Sigmoid colon (tissue), 7 donors: Measurements from ENCODE around the gene FRAT1. TPM values are rescaled to one million over a fixed set of nuclear protein-coding genes. Genes with fewer than 3 reads are reported as not detected.

Source experiments
- DNase-seq: peaks from one replicate; pipeline ENCODE4 v3.0.0-alpha.2; 2019
- H3K27ac ChIP-seq, 4 donors: fragments of 200-600 bp; sonication (generic); one replicate each; pipeline ENCODE4 v1.5.1; 2016 to 2019; ENCODE audit warnings: mild to moderate bottlenecking in 1 of 4
- H3K27me3 ChIP-seq, 3 donors: fragments of 200-600 bp; sonication (generic); one replicate each; pipeline ENCODE4 v1.5.1; 2019; ENCODE audit warnings: mild to moderate bottlenecking in 1 of 3
- H3K36me3 ChIP-seq, 4 donors: fragments of 200-600 bp; sonication (generic); one replicate each; pipeline ENCODE4 v1.5.1; 2016 to 2019
- H3K4me1 ChIP-seq, 4 donors: fragments of 200-600 bp; sonication (generic); one replicate each; pipeline ENCODE4 v1.5.1; 2017 to 2019
- H3K4me3 ChIP-seq, 4 donors: fragments of 200-600 bp; sonication (generic); one replicate each; pipeline ENCODE4 v1.5.1; 2017 to 2019; ENCODE audit warnings: mild to moderate bottlenecking in 2 of 4, moderate library complexity in 1 of 4
- H3K9me3 ChIP-seq, 4 donors: fragments of 200-600 bp in 3 of 4; sonication (generic) in 3 of 4; one replicate each; pipeline versions ENCODE4 v1.5.1 to v1.6.1; 2013 to 2019
- CTCF ChIP-seq, 4 experiments: fragments of 450-650 bp in 3 of 4; fragments of 200-600 bp in 1 of 4; IDR thresholded peaks; one replicate each; pipeline ENCODE4 v1.5.1; 2016 to 2019; ENCODE audit warnings: antibody characterized with exemption in 4 of 4, mild to moderate bottlenecking in 3 of 4, moderate library complexity in 2 of 4
- EP300 ChIP-seq, 4 donors: sonication (generic); formaldehyde crosslinking; IDR thresholded peaks; one replicate each; pipeline ENCODE4 v1.6.1; 2017; ENCODE audit warnings: antibody characterized with exemption in 4 of 4
- POLR2A ChIP-seq, 2 donors: fragments of 450-650 bp; IDR thresholded peaks; one replicate each; pipeline ENCODE4 v1.6.1; 2016; ENCODE audit warnings: antibody characterized with exemption in 2 of 2, mild to moderate bottlenecking in 2 of 2, moderate library complexity in 2 of 2
- POLR2AphosphoS5 ChIP-seq, 4 donors: sonication (generic); formaldehyde crosslinking; IDR thresholded peaks; one replicate each; pipeline ENCODE4 v1.6.1; 2017; ENCODE audit warnings: antibody characterized with exemption in 4 of 4
- WGBS, 2 donors: extraction: QIAGEN DNeasy Blood & Tissue Kit; methylation state at CpG; one replicate each; pipeline ENCODE4 v1.1.7; 2013; 5-methylcytosine and 5-hydroxymethylcytosine counted together
- intact Hi-C: fragments of 100-400 bp; cut with DNase I; formaldehyde crosslinking; loops from one replicate; pipeline ENCODE4 v1.15.1; 2023
- polyA plus RNA-seq, 3 donors: library from polyadenylated mRNA; stranded (reverse); fragments of 200-250 nt; gene quantifications; one replicate each; pipeline ENCODE4 v1.2.3, GENCODE V29; 2013
- small RNA-seq, 3 donors: library from RNA; depleted of rRNA; stranded (forward); fragments of <200 nt; gene quantifications; one replicate each; pipeline ENCODE3, GENCODE V24; 2016
- total RNA-seq, 4 donors: library from RNA; depleted of rRNA; stranded (reverse); fragments of >200 nt; gene quantifications; one replicate each; pipeline ENCODE4 v1.1.0, GENCODE V29; 2016
- donor health status: healthy with polysubstance abuse.
- donor health status: Bipolar disorder and iron deficiency.
- donor health status: healthy.

FRAT1 gene
- total and polyA plus RNA-seq, 7 donors = 2.8 to 7.1 (median 5.0) TPM

GRCh38 chr10:97366572-97366971, 47.5 kb downstream of the FRAT1 start:
- 89 to 91% methylated on average over 11 of the region's 11 CpGs for WGBS, 2 donors

DNA sequence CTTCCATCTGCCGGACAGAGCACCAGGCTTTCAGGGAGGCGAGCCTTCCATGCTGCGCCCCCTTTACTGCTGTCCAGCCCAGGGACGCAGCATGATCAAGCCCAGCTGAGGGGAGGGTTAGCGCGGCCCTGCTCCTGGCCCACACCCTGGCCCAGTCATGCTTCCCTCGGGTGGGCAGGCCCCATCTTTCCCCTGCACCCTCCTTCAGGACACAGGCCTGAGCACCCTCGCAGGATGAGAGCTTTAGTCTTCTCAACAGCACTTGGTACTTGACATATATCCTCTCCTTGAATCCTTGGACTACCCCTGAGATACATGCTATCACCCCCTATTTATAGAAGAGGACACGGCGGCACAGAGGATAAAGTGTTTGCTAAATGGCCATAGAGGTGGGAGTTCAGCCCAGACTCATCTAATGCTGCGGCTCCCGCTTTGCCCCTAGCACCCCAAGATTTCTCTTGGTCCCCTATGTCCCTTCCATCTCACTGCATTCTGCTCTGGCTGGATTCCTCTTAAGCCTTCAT, 48.1 kb downstream of the FRAT1 start:
- TF ChIP-seq POLR2A (IDR thresholded peaks at IDR 0.05) (no peak), CTCF (IDR thresholded peaks at IDR 0.05) (no peak), POLR2AphosphoS5 (IDR thresholded peaks at IDR 0.05) (no peak), EP300 (IDR thresholded peaks at IDR 0.05) (no peak)
- peaks cover 0 to 90% (median 20%) of the 10 kb centered on the region in 4 donors for H3K36me3 ChIP-seq
- no peak overlapping the region for H3K27ac ChIP-seq

More at GRCh38 chr10:97366572-97366971, 47.5 kb downstream of the FRAT1 start:
- no peaks in the 10 kb centered on the region for H3K9me3 ChIP-seq
- H3K27ac ChIP-seq = no peak overlapping the region
- TF ChIP-seq CTCF (IDR thresholded peaks at IDR 0.05) = no peak
- TF ChIP-seq POLR2A (IDR thresholded peaks at IDR 0.05) = no peak
- TF ChIP-seq POLR2AphosphoS5 (IDR thresholded peaks at IDR 0.05) = no peak
- TF ChIP-seq EP300 (IDR thresholded peaks at IDR 0.05) = no peak
- H3K4me3 ChIP-seq = no peak overlapping the region
- H3K4me1 ChIP-seq = no peaks in the 10 kb centered on the region
- no peak for DNase-seq
- H3K36me3 ChIP-seq = peaks cover 0 to 84% (median 20%) of the 10 kb centered on the region in 4 donors
- H3K27me3 ChIP-seq = no peaks in the 10 kb centered on the region
- intact Hi-C loops = no loop called here

More for the DNA sequence above, 48.1 kb downstream of the FRAT1 start:
- DNase-seq = no peak
- 96 to 97% methylated on average over 12 of the region's 12 CpGs for WGBS, 2 donors
- Histone ChIP-seq H3K27me3 (no peaks in the 10 kb centered on the region), H3K9me3 (no peaks in the 10 kb centered on the region), H3K4me1 (no peaks in the 10 kb centered on the region), H3K4me3 (no peak overlapping the region)
- intact Hi-C loops = no loop called here

Small RNA genes within 50 kb of the gene (small RNA-seq; reads per million reads assigned to genes)
- gene RF00017 = 0 reads per million in 3 donors

Other genes starting within 250 kb of the FRAT1 start
- gene SLIT1, start 133.3 kb upstream of the FRAT1 start, total RNA-seq = 1 to 10 TPM in 1 of 4 donors, under 1 TPM in 3; 0.33 to 1.4 (median 0.70) TPM
- under 1 TPM in 2 of 3 donors, not detected in 1; under 0.01 to 0.48 TPM for gene SLIT1, start 133.3 kb upstream of the FRAT1 start, polyA plus RNA-seq
- gene ARHGAP19, start 26.6 kb upstream of the FRAT1 start, total RNA-seq = 1 to 10 TPM; 4.2 to 9.1 (median 7.3) TPM
- gene ARHGAP19, start 26.6 kb upstream of the FRAT1 start, polyA plus RNA-seq = 1 to 10 TPM; 3.0 to 6.0 (median 4.8) TPM
- 10 to 100 TPM; 11.9 to 18.9 (median 15.7) TPM for gene FRAT2, start 15.5 kb downstream of the FRAT1 start, total RNA-seq
- 10 to 100 TPM; 23.4 to 31.0 (median 24.6) TPM for gene FRAT2, start 15.5 kb downstream of the FRAT1 start, polyA plus RNA-seq
- 10 to 100 TPM in 2 of 4 donors, 1 to 10 TPM in 2; 5.9 to 17.4 (median 9.8) TPM for gene RRP12, start 82.1 kb downstream of the FRAT1 start, total RNA-seq
- gene RRP12, start 82.1 kb downstream of the FRAT1 start, polyA plus RNA-seq = 10 to 100 TPM in 1 of 3 donors, 1 to 10 TPM in 2; 3.2 to 18.8 (median 7.8) TPM
- 100 to 1,000 TPM; 188 to 306 (median 224) TPM for gene PGAM1, start 106.9 kb downstream of the FRAT1 start, total RNA-seq
- 100 to 1,000 TPM; 195 to 363 (median 303) TPM for gene PGAM1, start 106.9 kb downstream of the FRAT1 start, polyA plus RNA-seq
- 10 to 100 TPM; 29.1 to 40.0 (median 38.7) TPM for gene EXOSC1, start 126.7 kb downstream of the FRAT1 start, total RNA-seq
- 10 to 100 TPM; 35.4 to 42.6 (median 36.8) TPM for gene EXOSC1, start 126.7 kb downstream of the FRAT1 start, polyA plus RNA-seq
- 10 to 100 TPM; 15.7 to 36.3 (median 24.0) TPM for gene ZDHHC16, start 126.9 kb downstream of the FRAT1 start, total RNA-seq
- 10 to 100 TPM; 16.8 to 35.1 (median 21.5) TPM for gene ZDHHC16, start 126.9 kb downstream of the FRAT1 start, polyA plus RNA-seq
- gene MMS19, start 179.2 kb downstream of the FRAT1 start, total RNA-seq = 10 to 100 TPM; 37.9 to 79.8 (median 57.9) TPM
- gene MMS19, start 179.2 kb downstream of the FRAT1 start, polyA plus RNA-seq = 10 to 100 TPM; 29.4 to 48.9 (median 34.2) TPM
- gene UBTD1, start 179.7 kb downstream of the FRAT1 start, total RNA-seq = 1 to 10 TPM; 4.3 to 7.9 (median 7.4) TPM
- 1 to 10 TPM; 2.3 to 5.9 (median 5.4) TPM for gene UBTD1, start 179.7 kb downstream of the FRAT1 start, polyA plus RNA-seq